K562 (cell line): ENCODE results near the gene IFNGR2. TPM values are rescaled to one million over a fixed set of nuclear protein-coding genes. Genes with fewer than 3 reads are reported as not detected.

Experiments used
- ATAC-seq: fragments of 200-7000 bp; cut with Tn5 transposase; 3 replicates; pipeline ENCODE4 v1.9.1; 2020; ENCODE audit warnings: moderate library complexity
- BruUV-seq: library from RNA; stranded (reverse); fragments of 400-500 nt; replicated peaks from 2 replicates; lab custom pipeline; 2021; lab: Mats Ljungman, UMichigan
- CTCF ChIA-PET: fragments of 300-600 bp; formaldehyde crosslinking; extraction: SDS; loops from one replicate; lab custom pipeline; 2021; ENCODE audit warnings: low intra/inter-chr PET ratio; lab: Yijun Ruan, JAX
- POLR2A ChIA-PET: fragments of 300-600, 350-650 bp; sonication (Branson Sonifier 250); formaldehyde crosslinking; extraction: SDS; loops from one replicate; lab custom pipeline; 2021; ENCODE audit warnings: antibody characterized with exemption, inconsistent platforms; lab: Yijun Ruan, JAX
- DNase-seq, 4 experiments: peaks; one replicate each; pipeline versions ENCODE4 v3.0.0 to v3.0.0-alpha.2; 2011 to 2018; ENCODE audit warnings: low spot score in 3 of 4, mixed read lengths in 3 of 4; ENCODE audit errors: extremely low read depth in 1 of 4
- FAIRE-seq: peaks from 2 replicates; lab custom pipeline; 2011; peaks lifted over from hg19 to GRCh38; lab: Jason Lieb, UNC
- H2AFZ ChIP-seq: 2 replicates; pipeline ENCODE4 v1.6.0; 2011; ENCODE audit warnings: low read depth, low read length, control low read depth, inconsistent platforms
- H3K27ac ChIP-seq: fragments of 200-600 bp; 3 replicates; pipeline ENCODE4 v1.8.0; 2011; ENCODE audit warnings: low read depth, mild to moderate bottlenecking, control low read depth, inconsistent platforms, low read length, moderate library complexity, mixed read lengths; ENCODE audit errors: extremely low read depth
- H3K27me3 ChIP-seq, 2 experiments: fragments of 300-600 bp in 1 of 2; 2 replicates in 1 of 2; 3 replicates in 1 of 2; pipeline versions ENCODE4 v1.6.0 to v1.8.0; 2011; ENCODE audit warnings: inconsistent platforms in 2 of 2, low read length in 2 of 2, mild to moderate bottlenecking in 1 of 2, mixed read lengths in 1 of 2, moderate library complexity in 1 of 2; ENCODE audit not compliant: control insufficient read depth in 2 of 2, insufficient read depth in 2 of 2
- H3K36me3 ChIP-seq: fragments of 300-600 bp; 3 replicates; pipeline ENCODE4 v1.8.0; 2011; ENCODE audit warnings: mild to moderate bottlenecking, low read length, inconsistent platforms; ENCODE audit not compliant: control insufficient read depth, insufficient read depth
- H3K4me1 ChIP-seq, 2 experiments: fragments of 200-600 bp in 1 of 2; replicated peaks in 1 of 2; 2 replicates in 1 of 2; 3 replicates in 1 of 2; pipeline versions ENCODE4 v1.5.1 to v1.8.0; 2011; ENCODE audit warnings: inconsistent platforms in 2 of 2, low read length in 2 of 2, mild to moderate bottlenecking in 1 of 2, mixed read lengths in 1 of 2, moderate library complexity in 1 of 2; ENCODE audit not compliant: control insufficient read depth in 2 of 2, insufficient read depth in 2 of 2
- H3K4me2 ChIP-seq: 2 replicates; pipeline ENCODE4 v1.6.1; 2011; ENCODE audit warnings: low read length, control low read depth, inconsistent platforms, mixed read lengths; ENCODE audit not compliant: insufficient read depth
- H3K4me3 ChIP-seq: fragments of 200-600 bp; sonication (generic), shearing (Covaris generic); 2 replicates; pipeline ENCODE4 v1.5.1; 2016; ENCODE audit warnings: control low read depth, inconsistent platforms
- H3K79me2 ChIP-seq: fragments of 200-600 bp; 3 replicates; pipeline ENCODE4 v1.8.0; 2011; ENCODE audit warnings: low read length, inconsistent platforms; ENCODE audit not compliant: control insufficient read depth, insufficient read depth
- H3K9ac ChIP-seq, 2 experiments: 2 replicates each; pipeline versions ENCODE4 v1.6.0 to v1.6.1; 2011; ENCODE audit warnings: low read depth in 2 of 2, low read length in 2 of 2, control low read depth in 1 of 2, inconsistent platforms in 1 of 2, mild to moderate bottlenecking in 1 of 2, mixed read lengths in 1 of 2; ENCODE audit not compliant: insufficient read depth in 1 of 2
- H3K9me1 ChIP-seq: one replicate; pipeline ENCODE4 v1.6.0; 2011; ENCODE audit warnings: inconsistent platforms, mild to moderate bottlenecking, low read length, moderate library complexity; ENCODE audit not compliant: control insufficient read depth, insufficient read depth
- H3K9me3 ChIP-seq: replicated peaks from 2 replicates; pipeline ENCODE4 v1.5.1; 2011; ENCODE audit warnings: low read depth, low read length, inconsistent platforms; ENCODE audit not compliant: control insufficient read depth, insufficient read depth
- H4K20me1 ChIP-seq: replicated peaks from 2 replicates; pipeline ENCODE4 v1.6.1; 2011; ENCODE audit warnings: low read length, inconsistent platforms, mixed read lengths; ENCODE audit not compliant: control insufficient read depth, insufficient read depth
- CBFA2T3 ChIP-seq: fragments of 450-650 bp; IDR thresholded peaks from 2 replicates; pipeline ENCODE4 v1.6.1; 2017
- CC2D1A ChIP-seq: fragments of 450-650 bp; IDR thresholded peaks from 2 replicates; pipeline ENCODE4 v1.6.1; 2017; ENCODE audit warnings: mild to moderate bottlenecking
- HDGF ChIP-seq: fragments of 450-650 bp; IDR thresholded peaks from 2 replicates; pipeline ENCODE4 v1.6.1; 2016
- HMGXB4 ChIP-seq: sonication (generic); formaldehyde crosslinking; IDR thresholded peaks from 2 replicates; pipeline ENCODE4 v1.8.1; 2023; ENCODE audit warnings: mild to moderate bottlenecking, missing genetic modification reagents
- HNRNPLL ChIP-seq: fragments of 200-400 bp; formaldehyde crosslinking; IDR thresholded peaks from 2 replicates; pipeline ENCODE4 v1.6.1; 2017; ENCODE audit warnings: low read length, low read depth, mild to moderate bottlenecking; ENCODE audit not compliant: poor library complexity, severe bottlenecking
- KLF6 ChIP-seq: fragments of 250-450 bp; sonication (Bioruptor Pico); IDR thresholded peaks from 2 replicates; pipeline ENCODE4 v1.4.0; 2020; ENCODE audit warnings: mild to moderate bottlenecking, moderate library complexity, borderline replicate concordance
- NCOA6 ChIP-seq: fragments of 450-650 bp; IDR thresholded peaks from 2 replicates; pipeline ENCODE4 v1.6.1; 2017; ENCODE audit warnings: mild to moderate bottlenecking
- NCOR1 ChIP-seq: fragments of 450-650 bp; IDR thresholded peaks from 2 replicates; pipeline ENCODE4 v1.6.1; 2016; ENCODE audit warnings: mild to moderate bottlenecking, moderate library complexity
- POLR2AphosphoS5 ChIP-seq: IDR thresholded peaks from 2 replicates; pipeline ENCODE4 v1.6.1; 2011; ENCODE audit warnings: mild to moderate bottlenecking, low read depth, low read length, moderate library complexity; ENCODE audit not compliant: control insufficient read depth, insufficient read depth
- TOE1 ChIP-seq, 2 experiments: fragments of 450-650 bp in 1 of 2; sonication (generic) in 1 of 2; formaldehyde crosslinking in 1 of 2; IDR thresholded peaks; 2 replicates each; pipeline versions ENCODE4 v1.7.1 to v1.8.0; 2016 to 2022; ENCODE audit warnings: borderline replicate concordance in 2 of 2, mild to moderate bottlenecking in 2 of 2, antibody characterized with exemption in 1 of 2, inconsistent platforms in 1 of 2, low read depth in 1 of 2, missing genetic modification reagents in 1 of 2, moderate library complexity in 1 of 2
- ZNF184 ChIP-seq: sonication (generic); formaldehyde crosslinking; IDR thresholded peaks from 2 replicates; pipeline ENCODE4 v1.5.0; 2020; ENCODE audit warnings: missing genetic modification reagents
- ZNF217 ChIP-seq: sonication (generic); formaldehyde crosslinking; IDR thresholded peaks from 2 replicates; pipeline ENCODE4 v1.8.0; 2022; ENCODE audit warnings: mild to moderate bottlenecking, missing genetic modification reagents
- ZNF24 ChIP-seq: fragments of 450-650 bp; IDR thresholded peaks from 2 replicates; pipeline ENCODE4 v1.6.1; 2016
- ZNF253 ChIP-seq: fragments of 250-450 bp; sonication (Bioruptor Pico); conservative IDR thresholded peaks from 2 replicates; pipeline ENCODE4 v1.6.1; 2021; ENCODE audit warnings: mild to moderate bottlenecking
- ZNF3 ChIP-seq: fragments of 250-450 bp; sonication (Bioruptor Pico); IDR thresholded peaks from 2 replicates; pipeline ENCODE4 v1.5.0; 2021; ENCODE audit warnings: mild to moderate bottlenecking, moderate library complexity
- ZNF436 ChIP-seq: fragments of 250-450, 450-650 bp; sonication (Bioruptor Pico); formaldehyde crosslinking; IDR thresholded peaks from 2 replicates; pipeline ENCODE4 v1.7.0; 2020; ENCODE audit warnings: mild to moderate bottlenecking
- ZNF586 ChIP-seq: fragments of 450-650 bp; formaldehyde crosslinking; conservative IDR thresholded peaks from 2 replicates; pipeline ENCODE4 v1.4.0; 2020; ENCODE audit warnings: mild to moderate bottlenecking, moderate library complexity
- WGBS: fragments of 100-300 bp; shearing (Covaris generic); methylation state at CpG from one replicate; pipeline ENCODE4 v1.1.6; 2016; ENCODE audit warnings: low coverage, mixed read lengths; ENCODE audit not compliant: insufficient coverage; ENCODE audit errors: missing lambda C conversion rate; 5-methylcytosine and 5-hydroxymethylcytosine counted together
- in situ Hi-C: fragments of 300-500 bp; cut with MboI; formaldehyde crosslinking; loops from 4 replicates; pipeline ENCODE4 v1.15.0; 2018; ENCODE audit warnings: inconsistent platforms, mixed read lengths
- intact Hi-C: fragments of 100-400 bp; cut with micrococcal nuclease; formaldehyde crosslinking; loops from 2 replicates; pipeline ENCODE4 v1.14.2; 2022
- polyA plus RNA-seq, 8 experiments: library from polyadenylated mRNA; depleted of rRNA in 4 of 8; stranded (reverse) in 5 of 8; unstranded in 3 of 8; fragments of >200 nt; fragmentation: Nextera tagmentation in 2 of 8; fragmentation: Illumina TruSeq in 1 of 8; extraction: Ambion mirVana in 2 of 8; extraction: Trizol in 1 of 8; gene quantifications; 2 replicates each; pipeline versions ENCODE4 v1.2.1 to v1.2.3, GENCODE V29; 2011 to 2014; ENCODE audit warnings: inconsistent platforms in 1 of 8, missing spikeins in 1 of 8
- total RNA-seq, 7 experiments: library from RNA; depleted of rRNA in 6 of 7; stranded (reverse); fragments of >200 nt in 6 of 7; fragmentation: Illumina TruSeq in 2 of 7; extraction: Trizol in 2 of 7; gene quantifications; 2 replicates each; pipeline versions ENCODE4 v1.2.1 to v1.2.3, GENCODE V29; 2011 to 2021; ENCODE audit warnings: low replicate concordance in 1 of 7

Gene IFNGR2
- total and polyA plus RNA-seq, 9 of the 15 experiments (the other 6 are each of a cell fraction or from before 2014, with no cell fraction given): 6.7 to 58.0 (median 28.5) TPM

- no peak for DNase-seq
- H3K27ac ChIP-seq: no peak overlapping the region
- no peaks in the 10 kb centered on the region for H4K20me1 ChIP-seq
- peaks cover 0 to 8% of the 10 kb centered on the region in 2 experiments; a peak in 2 of 5 replicates for H3K4me1 ChIP-seq
- no peak for FAIRE-seq
- BruUV-seq: no TSS peak
- WGBS: 63% methylated on average over 3 of the region's 3 CpGs
- H3K9ac ChIP-seq: 0 out of 4 replicates have a peak overlapping the region, but pooled peaks of 1 of the 2 experiments have one; percentile 5
- no peak overlapping the region for H3K4me2 ChIP-seq
- POLR2A ChIA-PET: interaction anchor here (0.5 to 0.8 kb wide), 4 partner anchors 9 to 901 kb away, joined by 3 read pairs; no protein-coding TSS in a partner anchor
- no peaks in the 10 kb centered on the region for H3K36me3 ChIP-seq
- CTCF ChIA-PET: no interaction called here
- ATAC-seq: no peak
- TF ChIP-seq ZNF253 (CRISPR knock-in tag): no peak
- no peak for TF ChIP-seq KLF6 (CRISPR knock-in tag)
- no peak for TF ChIP-seq TOE1 (IDR thresholded peaks at IDR 0.05; ENCODE audit: borderline replicate concordance)
- TF ChIP-seq TOE1 (CRISPR knock-in tag; IDR thresholded peaks at IDR 0.05; ENCODE audit: borderline replicate concordance, low read depth): no peak
- TF ChIP-seq POLR2AphosphoS5: no peak
- no peak for TF ChIP-seq CBFA2T3
- no peak for TF ChIP-seq HNRNPLL
- TF ChIP-seq ZNF3 (CRISPR knock-in tag): no peak
- TF ChIP-seq NCOA6: no peak
- no peak for TF ChIP-seq ZNF586 (CRISPR knock-in tag)
- no peak for TF ChIP-seq HDGF
- TF ChIP-seq ZNF436 (CRISPR knock-in tag): no peak
- no peak for TF ChIP-seq ZNF24
- TF ChIP-seq NCOR1: no peak
- TF ChIP-seq ZNF217: no peak
- TF ChIP-seq HMGXB4: no peak
- no peak for TF ChIP-seq ZNF184 (CRISPR knock-in tag)
- TF ChIP-seq CC2D1A: no peak
- H3K9me1 ChIP-seq: no peaks in the 10 kb centered on the region
- H3K4me3 ChIP-seq: no peak overlapping the region
- intact Hi-C loops (no loop called here), in situ Hi-C loops (no loop called here)
- no peak overlapping the region; the same call in 1 of the 2 replicates for H2AFZ ChIP-seq
- no peaks in the 10 kb centered on the region for H3K27me3 ChIP-seq
- H3K79me2 ChIP-seq: no peaks in the 10 kb centered on the region
- H3K9me3 ChIP-seq: no peaks in the 10 kb centered on the region
Measured at GRCh38 chr21:33397717-33398116, 5.5 kb upstream of the IFNGR2 start.
